Mesothelial cell of epicardium (in vitro differentiated cells): ENCODE measurements around the gene TRIM17. TPM values are rescaled to one million over a fixed set of nuclear protein-coding genes. Genes with fewer than 3 reads are reported as not detected.

Source experiments
- DNase-seq, 2 experiments: peaks; one replicate each; pipeline ENCODE4 v3.0.0; 2021; ENCODE audit warnings: low spot score in 2 of 2; ENCODE audit not compliant: unreplicated experiment in 2 of 2
- H3K27ac Mint-ChIP-seq: 2 replicates; pipeline ENCODE4 v1.8.0; 2021; ENCODE audit warnings: mixed read lengths
- H3K27me3 Mint-ChIP-seq: 2 replicates; pipeline ENCODE4 v1.8.0; 2021; ENCODE audit warnings: low read depth, mixed read lengths
- H3K36me3 Mint-ChIP-seq: 2 replicates; pipeline ENCODE4 v1.8.0; 2021; ENCODE audit warnings: mixed read lengths
- H3K4me1 Mint-ChIP-seq: 2 replicates; pipeline ENCODE4 v1.8.0; 2021; ENCODE audit warnings: mixed read lengths
- H3K4me3 Mint-ChIP-seq: 2 replicates; pipeline ENCODE4 v1.8.0; 2021; ENCODE audit warnings: mild to moderate bottlenecking, moderate library complexity, mixed read lengths
- H3K9me3 Mint-ChIP-seq: 2 replicates; pipeline ENCODE4 v1.8.0; 2021; ENCODE audit warnings: mixed read lengths
- CTCF ChIP-seq: fragments of 200-600 bp; sonication (generic); IDR thresholded peaks from one replicate; pipeline ENCODE4 v1.5.0; 2021; ENCODE audit warnings: antibody characterized with exemption; ENCODE audit not compliant: unreplicated experiment
- total RNA-seq: library from RNA; stranded (reverse); gene quantifications from 3 replicates; pipeline ENCODE4 v1.2.1, GENCODE V29; 2021

Gene TRIM17
- total RNA-seq, 1 donor from 2014 or later: 30.6 TPM

DNA sequence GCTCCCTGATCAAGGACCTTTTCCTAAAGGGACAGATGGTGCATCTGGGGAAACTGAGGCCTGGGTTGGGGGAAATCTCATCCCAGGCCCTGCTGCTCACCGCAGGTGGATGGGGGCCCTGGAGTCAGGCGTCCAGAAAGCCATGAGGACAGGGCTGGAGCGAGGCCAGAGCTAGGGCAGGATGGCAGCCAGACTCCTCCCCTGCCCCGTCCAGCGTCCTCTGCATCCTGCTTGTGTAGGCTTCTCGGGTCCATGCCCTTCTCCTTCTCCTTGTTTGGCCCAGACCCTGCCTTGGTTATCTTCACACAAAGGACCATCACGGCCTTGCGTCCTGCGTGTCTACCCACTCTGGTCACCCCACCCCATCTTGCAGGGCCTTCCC, 53.0 kb downstream of the TRIM17 start:
- Mint-ChIP-seq H3K4me1 (peaks cover 5% of the 10 kb centered on the region), H3K27ac (no peak overlapping the region), H3K4me3 (no peak overlapping the region), H3K36me3 (no peaks in the 10 kb centered on the region), H3K9me3 (no peaks in the 10 kb centered on the region), H3K27me3 (no peaks in the 10 kb centered on the region)
- no peak for TF ChIP-seq CTCF
- DNase-seq: no peak

DNA sequence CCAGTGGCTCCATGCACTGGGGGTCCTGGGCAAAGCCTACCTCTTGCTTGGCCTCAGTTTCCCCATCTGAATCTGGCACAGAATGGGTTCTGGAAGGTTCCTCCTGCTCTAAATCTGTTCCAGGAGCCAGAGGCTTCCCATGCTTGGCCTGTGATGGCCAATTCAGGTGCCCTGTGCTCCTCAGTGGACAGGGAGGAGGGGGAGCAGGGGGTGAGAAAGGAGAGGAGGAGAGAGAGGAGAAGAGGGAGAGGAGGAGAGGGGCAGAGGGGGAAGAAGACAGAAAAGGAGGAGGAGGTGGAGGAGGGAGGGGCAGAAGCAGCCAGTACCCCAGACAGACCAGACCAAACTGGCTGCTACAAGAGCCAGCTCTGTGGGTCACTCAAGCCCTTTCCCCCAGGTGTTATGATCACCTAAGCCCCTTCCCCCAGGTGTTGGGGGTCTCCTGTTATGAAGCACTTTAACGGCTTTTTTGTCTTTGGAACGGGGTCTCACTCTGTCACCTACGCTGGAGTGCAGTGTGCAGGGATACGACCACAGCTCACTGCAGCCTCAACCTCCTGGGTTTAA, 53.7 kb downstream of the TRIM17 start:
- no peak for TF ChIP-seq CTCF
- H3K36me3 Mint-ChIP-seq: peaks cover under 1% of the 10 kb centered on the region
- H3K27ac Mint-ChIP-seq: no peak overlapping the region

DNA sequence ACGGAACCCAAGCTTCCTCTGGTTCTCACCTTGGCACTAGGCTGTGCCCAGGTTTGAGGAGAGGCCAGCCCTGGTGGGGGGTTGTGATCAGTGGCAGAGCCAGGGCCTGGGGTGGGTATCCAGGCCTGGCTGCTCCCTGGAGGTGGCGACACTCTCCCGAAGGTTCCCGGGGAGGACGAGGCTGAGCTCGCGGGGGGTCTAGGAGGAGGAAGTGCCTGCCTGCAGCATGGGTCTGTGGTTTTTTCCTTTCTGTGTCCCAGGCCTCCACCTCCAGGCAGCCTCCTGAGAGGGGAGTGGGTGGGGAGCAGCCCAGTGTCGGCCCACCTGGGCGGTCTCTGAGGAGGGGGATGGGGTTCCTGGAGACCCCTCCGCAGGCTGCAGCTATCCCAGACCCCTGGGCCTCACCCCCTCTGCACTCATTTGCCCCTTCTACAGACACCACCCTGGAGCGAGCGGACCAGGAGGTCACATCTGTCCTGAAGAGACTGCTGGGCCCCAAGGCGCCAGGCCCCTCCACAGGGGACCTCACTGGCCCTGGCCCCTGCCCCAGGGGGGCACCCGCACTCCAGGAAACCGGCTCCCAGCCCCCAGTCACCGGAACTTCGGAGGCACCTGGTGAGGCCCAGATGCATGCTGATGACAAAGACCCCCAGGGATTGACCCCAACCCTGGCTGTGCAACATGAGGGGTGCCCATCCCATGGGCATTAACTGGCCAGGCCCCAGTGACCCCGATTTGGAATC, 54.3 kb downstream of the TRIM17 start:
- DNase-seq: no peak
- Mint-ChIP-seq H3K9me3 (no peaks in the 10 kb centered on the region), H3K27me3 (no peaks in the 10 kb centered on the region), H3K4me3 (no peak overlapping the region), H3K36me3 (peaks cover 2% of the 10 kb centered on the region), H3K27ac (no peak overlapping the region), H3K4me1 (no peaks in the 10 kb centered on the region)
- TF ChIP-seq CTCF: no peak

More for the DNA sequence above, 53.7 kb downstream of the TRIM17 start:
- Mint-ChIP-seq H3K4me3 (no peak overlapping the region), H3K9me3 (no peaks in the 10 kb centered on the region), H3K27me3 (no peaks in the 10 kb centered on the region), H3K4me1 (peaks cover 3% of the 10 kb centered on the region)
- no peak for DNase-seq

DNA sequence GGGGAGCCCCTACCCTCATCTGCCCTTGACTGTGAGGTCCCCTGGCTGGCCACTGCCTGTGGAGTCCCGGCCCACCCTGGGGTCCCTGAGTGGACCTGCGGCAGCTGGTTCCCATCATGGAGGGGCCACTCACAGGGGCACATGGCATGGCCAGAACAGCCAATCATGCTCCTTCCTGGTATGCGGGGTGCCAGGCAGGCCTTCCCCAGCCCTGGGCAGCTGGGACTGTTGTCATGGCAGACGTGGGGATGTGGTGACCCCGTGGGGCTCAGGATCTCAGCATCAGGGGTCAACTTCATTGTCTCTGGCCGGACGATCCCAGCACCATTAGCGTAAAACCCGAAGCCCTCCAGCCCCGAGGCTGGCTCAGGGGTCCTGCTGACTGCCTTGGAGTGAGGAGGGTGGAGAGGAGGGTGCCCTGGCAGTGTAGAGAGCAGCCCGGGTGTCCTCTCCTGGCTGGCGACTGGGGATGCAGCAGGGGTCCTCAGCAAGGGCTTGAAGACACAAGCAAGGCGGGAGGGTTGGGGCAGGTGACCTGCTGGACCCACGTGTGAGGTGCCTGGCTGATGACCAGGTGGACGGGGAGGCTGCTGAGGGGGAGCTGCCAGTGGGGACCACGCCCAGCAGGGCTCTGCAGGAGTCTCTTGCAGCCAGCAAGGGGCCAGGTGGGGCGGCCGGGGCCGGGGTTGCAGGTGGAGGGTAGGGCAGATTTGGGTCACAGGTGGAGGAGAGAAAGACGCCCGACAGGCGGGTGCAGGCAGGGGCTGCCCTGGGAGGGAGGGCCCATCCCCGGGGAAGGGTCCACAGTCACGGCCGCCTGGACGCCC, 55.1 kb downstream of the TRIM17 start:
- no peaks in the 10 kb centered on the region for H3K4me1 Mint-ChIP-seq
- peaks cover 2% of the 10 kb centered on the region for H3K36me3 Mint-ChIP-seq
- H3K4me3 Mint-ChIP-seq: no peak overlapping the region
- no peak for DNase-seq
- H3K9me3 Mint-ChIP-seq: no peaks in the 10 kb centered on the region
- no peak overlapping the region for H3K27ac Mint-ChIP-seq
- TF ChIP-seq CTCF: no peak
- H3K27me3 Mint-ChIP-seq: no peaks in the 10 kb centered on the region

GRCh38 chr1:228360533-228361313, 55.9 kb downstream of the TRIM17 start:
- H3K36me3 Mint-ChIP-seq: peaks cover 2% of the 10 kb centered on the region
- H3K4me1 Mint-ChIP-seq: no peaks in the 10 kb centered on the region
- no peak for DNase-seq
- H3K27me3 Mint-ChIP-seq: no peaks in the 10 kb centered on the region
- H3K9me3 Mint-ChIP-seq: no peaks in the 10 kb centered on the region
- no peak overlapping the region for H3K27ac Mint-ChIP-seq
- no peak overlapping the region for H3K4me3 Mint-ChIP-seq
- TF ChIP-seq CTCF: no peak
